Measurements from ENCODE around the gene SCN7A.
A peak's percentile ranks its signal among the peaks of the same experiment; 100 is the strongest.

The SCN7A gene

GRCh38 chr2:166494140-166494624 lies at the start of gene SCN7A:
Gene SCN7A, minus strand, starts transcription at chr2:166494249. Its CDS starts 16,553 bp downstream, at chr2:166477696.
- Histone ChIP-seq H3K79me2 (ENCODE audit: control insufficient read depth, insufficient read depth, low read length, unreplicated experiment) (no peaks in the 10 kb centered on the region), H3K27me3 (ENCODE audit: insufficient read depth, low read length) (peaks cover 30% of the 10 kb centered on the region), H2AFZ (ENCODE audit: low read length, unreplicated experiment) (peak within 1 kb of the TSS; percentile 33), H3K36me3 (ENCODE audit: insufficient read depth, low read length) (no peaks in the 10 kb centered on the region), H3K27ac (ENCODE audit: low read depth, low read length) (no peak within 1 kb of the TSS), H3K4me1 (ENCODE audit: control insufficient read depth, insufficient read depth, low read length, unreplicated experiment) (no peaks in the 10 kb centered on the region), H3K4me3 (ENCODE audit: low read depth, low read length) (peak within 1 kb of the TSS; percentile 74)

- Histone ChIP-seq H3K27ac (ENCODE audit: low read depth, low read length) (no peak overlapping the region), H3K79me2 (ENCODE audit: control insufficient read depth, insufficient read depth, low read length, unreplicated experiment) (no peaks in the 10 kb centered on the region), H2AFZ (ENCODE audit: low read length, unreplicated experiment) (no peak overlapping the region), H3K4me1 (ENCODE audit: control insufficient read depth, insufficient read depth, low read length, unreplicated experiment) (peaks cover 3% of the 10 kb centered on the region), H3K36me3 (ENCODE audit: insufficient read depth, low read length) (no peaks in the 10 kb centered on the region), H3K4me3 (ENCODE audit: low read depth, low read length) (peak overlapping the region; percentile 36), H3K27me3 (ENCODE audit: insufficient read depth, low read length) (peaks cover 19% of the 10 kb centered on the region)
These were observed 45.5 kb upstream of the SCN7A start for GRCh38 chr2:166539340-166540162.

- H3K27ac ChIP-seq (ENCODE audit: low read depth, low read length) = no peak overlapping the region
- H3K79me2 ChIP-seq (ENCODE audit: control insufficient read depth, insufficient read depth, low read length, unreplicated experiment) = no peaks in the 10 kb centered on the region
- H3K4me1 ChIP-seq (ENCODE audit: control insufficient read depth, insufficient read depth, low read length, unreplicated experiment) = peaks cover 3% of the 10 kb centered on the region
- peaks cover 51% of the 10 kb centered on the region for H3K27me3 ChIP-seq (ENCODE audit: insufficient read depth, low read length)
- no peaks in the 10 kb centered on the region for H3K36me3 ChIP-seq (ENCODE audit: insufficient read depth, low read length)
- H2AFZ ChIP-seq (ENCODE audit: low read length, unreplicated experiment) = no peak overlapping the region
- H3K4me3 ChIP-seq (ENCODE audit: low read depth, low read length) = no peak overlapping the region
These were observed 42.1 kb upstream of the SCN7A start for GRCh38 chr2:166536111-166536510.

GRCh38 chr2:166521155-166521554 lies 27.1 kb upstream of the SCN7A start:
- Histone ChIP-seq H2AFZ (ENCODE audit: low read length, unreplicated experiment) (no peak overlapping the region), H3K4me1 (ENCODE audit: control insufficient read depth, insufficient read depth, low read length, unreplicated experiment) (no peaks in the 10 kb centered on the region), H3K27ac (ENCODE audit: low read depth, low read length) (no peak overlapping the region), H3K36me3 (ENCODE audit: insufficient read depth, low read length) (no peaks in the 10 kb centered on the region), H3K4me3 (ENCODE audit: low read depth, low read length) (no peak overlapping the region), H3K79me2 (ENCODE audit: control insufficient read depth, insufficient read depth, low read length, unreplicated experiment) (no peaks in the 10 kb centered on the region), H3K27me3 (ENCODE audit: insufficient read depth, low read length) (peaks cover 27% of the 10 kb centered on the region)

- Histone ChIP-seq H3K4me3 (ENCODE audit: low read depth, low read length) (no peak overlapping the region), H3K4me1 (ENCODE audit: control insufficient read depth, insufficient read depth, low read length, unreplicated experiment) (no peaks in the 10 kb centered on the region), H3K36me3 (ENCODE audit: insufficient read depth, low read length) (no peaks in the 10 kb centered on the region), H3K27me3 (ENCODE audit: insufficient read depth, low read length) (peaks cover 27% of the 10 kb centered on the region), H3K27ac (ENCODE audit: low read depth, low read length) (no peak overlapping the region), H3K79me2 (ENCODE audit: control insufficient read depth, insufficient read depth, low read length, unreplicated experiment) (no peaks in the 10 kb centered on the region), H2AFZ (ENCODE audit: low read length, unreplicated experiment) (no peak overlapping the region)
These were observed 26.6 kb upstream of the SCN7A start for GRCh38 chr2:166520604-166521003.

GRCh38 chr2:166519391-166519962 lies 25.4 kb upstream of the SCN7A start:
- H3K36me3 ChIP-seq (ENCODE audit: insufficient read depth, low read length) = no peaks in the 10 kb centered on the region
- no peak overlapping the region for H3K27ac ChIP-seq (ENCODE audit: low read depth, low read length)
- no peak overlapping the region for H3K4me3 ChIP-seq (ENCODE audit: low read depth, low read length)
- no peaks in the 10 kb centered on the region for H3K79me2 ChIP-seq (ENCODE audit: control insufficient read depth, insufficient read depth, low read length, unreplicated experiment)
- peaks cover 17% of the 10 kb centered on the region for H3K27me3 ChIP-seq (ENCODE audit: insufficient read depth, low read length)
- peak overlapping the region; percentile 12 for H2AFZ ChIP-seq (ENCODE audit: low read length, unreplicated experiment)
- no peaks in the 10 kb centered on the region for H3K4me1 ChIP-seq (ENCODE audit: control insufficient read depth, insufficient read depth, low read length, unreplicated experiment)

- Histone ChIP-seq H3K4me3 (ENCODE audit: low read depth, low read length) (no peak overlapping the region), H3K36me3 (ENCODE audit: insufficient read depth, low read length) (no peaks in the 10 kb centered on the region), H3K27me3 (ENCODE audit: insufficient read depth, low read length) (peaks cover 12% of the 10 kb centered on the region), H3K27ac (ENCODE audit: low read depth, low read length) (no peak overlapping the region), H2AFZ (ENCODE audit: low read length, unreplicated experiment) (no peak overlapping the region), H3K79me2 (ENCODE audit: control insufficient read depth, insufficient read depth, low read length, unreplicated experiment) (no peaks in the 10 kb centered on the region), H3K4me1 (ENCODE audit: control insufficient read depth, insufficient read depth, low read length, unreplicated experiment) (no peaks in the 10 kb centered on the region)
These were observed 24.8 kb upstream of the SCN7A start for GRCh38 chr2:166518634-166519390.

- H3K4me3 ChIP-seq (ENCODE audit: low read depth, low read length) = peak overlapping the region; percentile 42; the same call in 1 of the 2 replicates
- no peak overlapping the region for H2AFZ ChIP-seq (ENCODE audit: low read length, unreplicated experiment)
- no peaks in the 10 kb centered on the region for H3K4me1 ChIP-seq (ENCODE audit: control insufficient read depth, insufficient read depth, low read length, unreplicated experiment)
- no peaks in the 10 kb centered on the region for H3K36me3 ChIP-seq (ENCODE audit: insufficient read depth, low read length)
- H3K27me3 ChIP-seq (ENCODE audit: insufficient read depth, low read length) = no peaks in the 10 kb centered on the region; the same call in 1 of the 2 replicates
- H3K79me2 ChIP-seq (ENCODE audit: control insufficient read depth, insufficient read depth, low read length, unreplicated experiment) = no peaks in the 10 kb centered on the region
- no peak overlapping the region for H3K27ac ChIP-seq (ENCODE audit: low read depth, low read length)
These were observed 23.5 kb upstream of the SCN7A start for GRCh38 chr2:166517533-166518061.

- no peaks in the 10 kb centered on the region for H3K36me3 ChIP-seq (ENCODE audit: insufficient read depth, low read length)
- no peaks in the 10 kb centered on the region for H3K27me3 ChIP-seq (ENCODE audit: insufficient read depth, low read length)
- H3K79me2 ChIP-seq (ENCODE audit: control insufficient read depth, insufficient read depth, low read length, unreplicated experiment) = no peaks in the 10 kb centered on the region
- H3K4me3 ChIP-seq (ENCODE audit: low read depth, low read length) = peak overlapping the region; percentile 32; the same call in 1 of the 2 replicates
- no peaks in the 10 kb centered on the region for H3K4me1 ChIP-seq (ENCODE audit: control insufficient read depth, insufficient read depth, low read length, unreplicated experiment)
- no peak overlapping the region for H2AFZ ChIP-seq (ENCODE audit: low read length, unreplicated experiment)
- H3K27ac ChIP-seq (ENCODE audit: low read depth, low read length) = no peak overlapping the region
These were observed 22.8 kb upstream of the SCN7A start for GRCh38 chr2:166516712-166517303.

- no peaks in the 10 kb centered on the region for H3K79me2 ChIP-seq (ENCODE audit: control insufficient read depth, insufficient read depth, low read length, unreplicated experiment)
- H3K4me3 ChIP-seq (ENCODE audit: low read depth, low read length) = no peak overlapping the region
- no peak overlapping the region for H2AFZ ChIP-seq (ENCODE audit: low read length, unreplicated experiment)
- H3K36me3 ChIP-seq (ENCODE audit: insufficient read depth, low read length) = no peaks in the 10 kb centered on the region
- no peak overlapping the region for H3K27ac ChIP-seq (ENCODE audit: low read depth, low read length)
- peaks cover 19% of the 10 kb centered on the region for H3K27me3 ChIP-seq (ENCODE audit: insufficient read depth, low read length)
- no peaks in the 10 kb centered on the region for H3K4me1 ChIP-seq (ENCODE audit: control insufficient read depth, insufficient read depth, low read length, unreplicated experiment)
These were observed 19.9 kb upstream of the SCN7A start for GRCh38 chr2:166513952-166514351.

Measured in ACC112 (cell line).